ENCODE results near the gene TMEM198. TPM values are rescaled to one million over a fixed set of nuclear protein-coding genes. Genes with fewer than 3 reads are reported as not detected.
A peak's percentile ranks its signal among the peaks of the same experiment; 100 is the strongest.

The TMEM198 gene
- total RNA-seq, 2 experiments from 2014 or later: 0.86 to 1.1 TPM

DNA sequence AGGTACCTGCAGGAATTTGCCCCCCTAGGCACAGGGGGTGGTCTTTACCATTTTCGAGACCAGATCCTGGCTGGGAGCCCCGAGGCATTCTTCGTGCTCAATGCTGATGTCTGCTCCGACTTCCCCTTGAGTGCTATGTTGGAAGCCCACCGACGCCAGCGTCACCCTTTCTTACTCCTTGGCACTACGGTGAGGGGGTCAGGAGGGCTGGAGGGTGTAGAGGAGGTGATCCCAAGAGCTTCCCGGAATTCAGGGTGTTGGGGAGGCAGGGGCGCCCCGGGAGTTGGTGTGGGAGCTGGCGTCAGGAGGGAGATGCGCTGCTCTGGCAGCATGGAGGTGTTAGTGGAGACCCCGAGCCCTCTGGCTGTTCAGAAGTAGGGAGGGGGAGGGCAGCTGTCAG, 42.0 kb upstream of the TMEM198 start:
- Mint-ChIP-seq H3K36me3 (ENCODE audit: low read depth) (peaks cover 25% of the 10 kb centered on the region), H3K27ac (no peak overlapping the region), H3K4me3 (no peak overlapping the region), H3K4me1 (ENCODE audit: low read depth) (peaks cover 25% of the 10 kb centered on the region), H3K27me3 (ENCODE audit: low read depth) (peaks cover 13% of the 10 kb centered on the region), H3K9me3 (no peaks in the 10 kb centered on the region)
- CTCF ChIA-PET: interaction anchor here (6.0 to 11.7 kb wide), 2 partner anchors 8 to 26 kb away, joined by 27 to 211 read pairs; no protein-coding TSS in a partner anchor
- DNase-seq: no peak
- intact Hi-C loops (cut with micrococcal nuclease): no loop called here

DNA sequence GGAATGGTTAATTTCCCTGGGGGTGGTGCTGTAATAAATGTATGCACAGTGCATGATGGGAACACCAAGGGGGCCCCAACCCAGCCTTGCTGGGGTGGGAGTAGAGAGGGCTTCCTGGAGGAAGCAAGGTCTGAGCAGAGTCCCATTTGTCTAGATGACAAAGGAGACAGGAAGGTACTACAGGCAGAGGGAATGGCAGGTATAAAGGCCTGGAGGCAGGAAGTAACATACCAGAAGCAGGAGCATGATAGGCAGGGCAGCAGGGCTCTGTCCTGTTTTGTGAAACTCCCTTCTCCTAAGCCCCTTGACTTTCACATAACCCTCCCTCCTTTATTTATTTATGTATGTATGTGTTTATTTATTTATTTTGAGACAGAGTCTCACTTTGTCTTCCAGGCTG, 41.2 kb upstream of the TMEM198 start:
- intact Hi-C loops (cut with micrococcal nuclease): no loop called here
- CTCF ChIA-PET: interaction anchor here (1.3 to 11.7 kb wide), 2 partner anchors 18 to 26 kb away, joined by 3 to 211 read pairs; no protein-coding TSS in a partner anchor
- peaks cover 29% of the 10 kb centered on the region for H3K36me3 Mint-ChIP-seq (ENCODE audit: low read depth)
- H3K4me3 Mint-ChIP-seq: no peak overlapping the region
- DNase-seq: no peak
- H3K4me1 Mint-ChIP-seq (ENCODE audit: low read depth): peaks cover 20% of the 10 kb centered on the region
- peaks cover 7% of the 10 kb centered on the region for H3K27me3 Mint-ChIP-seq (ENCODE audit: low read depth)
- no peak overlapping the region for H3K27ac Mint-ChIP-seq
- H3K9me3 Mint-ChIP-seq: no peaks in the 10 kb centered on the region

DNA sequence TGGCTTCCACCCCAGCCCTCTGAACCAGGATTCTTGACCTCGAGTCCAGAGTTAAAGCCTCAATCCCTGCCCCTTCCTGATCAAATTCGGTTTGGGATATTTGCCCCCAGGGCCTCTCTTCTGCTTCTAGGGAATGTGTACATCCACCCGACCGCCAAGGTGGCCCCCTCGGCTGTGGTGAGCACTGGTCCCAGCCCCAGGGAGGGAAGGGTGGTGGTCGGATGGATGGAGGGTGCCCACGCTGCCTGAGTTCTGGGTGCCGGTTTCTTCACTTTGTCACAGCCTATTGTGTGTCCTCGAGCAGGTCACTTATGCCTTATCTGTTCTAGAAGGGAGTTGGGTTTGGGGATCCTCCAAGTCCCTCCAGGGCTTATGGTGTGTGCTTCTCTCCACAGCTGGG, 38.2 kb upstream of the TMEM198 start:
- H3K9me3 Mint-ChIP-seq: no peaks in the 10 kb centered on the region
- CTCF ChIA-PET: interaction anchor here (1.3 kb wide), 1 partner anchor 11 kb away, joined by 3 read pairs; no protein-coding TSS in a partner anchor
- H3K4me3 Mint-ChIP-seq: no peak overlapping the region
- no peak for DNase-seq
- H3K36me3 Mint-ChIP-seq (ENCODE audit: low read depth): peaks cover 28% of the 10 kb centered on the region
- H3K4me1 Mint-ChIP-seq (ENCODE audit: low read depth): peaks cover 12% of the 10 kb centered on the region
- no peak overlapping the region for H3K27ac Mint-ChIP-seq
- intact Hi-C loops (cut with micrococcal nuclease): no loop called here
- H3K27me3 Mint-ChIP-seq (ENCODE audit: low read depth): peaks cover 12% of the 10 kb centered on the region

DNA sequence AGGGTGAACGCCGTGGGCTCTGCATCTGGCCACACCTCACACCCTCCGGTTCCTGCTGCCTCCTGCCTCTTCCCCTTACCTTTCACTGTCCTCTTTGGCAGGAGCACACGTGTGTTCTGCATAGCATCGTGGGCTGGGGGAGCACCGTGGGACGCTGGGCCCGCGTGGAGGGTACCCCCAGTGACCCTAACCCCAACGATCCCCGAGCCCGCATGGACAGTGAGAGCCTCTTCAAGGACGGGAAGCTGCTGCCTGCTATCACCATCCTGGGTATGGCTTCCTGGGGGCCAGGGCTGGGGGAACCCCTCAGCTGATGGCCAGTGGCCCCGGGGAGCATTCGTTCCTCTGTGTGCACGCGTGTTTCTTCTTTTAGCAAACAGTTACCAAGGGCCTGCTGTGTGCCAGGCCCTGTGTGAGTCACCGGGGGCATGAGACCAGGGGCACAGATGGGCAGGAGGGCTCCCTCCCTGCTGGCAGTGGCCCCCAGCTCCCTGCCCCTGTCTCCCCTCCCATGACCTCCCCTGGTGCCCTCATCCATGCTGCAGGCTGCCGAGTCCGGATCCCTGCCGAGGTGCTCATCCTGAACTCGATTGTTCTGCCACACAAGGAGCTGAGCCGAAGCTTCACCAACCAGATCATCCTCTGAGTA, 37.6 kb upstream of the TMEM198 start:
- Mint-ChIP-seq H3K27me3 (ENCODE audit: low read depth) (peaks cover 17% of the 10 kb centered on the region), H3K4me3 (no peak overlapping the region), H3K4me1 (ENCODE audit: low read depth) (peaks cover 12% of the 10 kb centered on the region), H3K9me3 (no peaks in the 10 kb centered on the region), H3K36me3 (ENCODE audit: low read depth) (peaks cover 28% of the 10 kb centered on the region), H3K27ac (no peak overlapping the region)
- intact Hi-C loops (cut with micrococcal nuclease): no loop called here
- DNase-seq: no peak
- CTCF ChIA-PET: interaction anchor here (1.1 to 4.1 kb wide), 4 partner anchors 8 to 24 kb away, joined by 3 to 25 read pairs (median 4); partner anchors contain the start of gene GMPPA

DNA sequence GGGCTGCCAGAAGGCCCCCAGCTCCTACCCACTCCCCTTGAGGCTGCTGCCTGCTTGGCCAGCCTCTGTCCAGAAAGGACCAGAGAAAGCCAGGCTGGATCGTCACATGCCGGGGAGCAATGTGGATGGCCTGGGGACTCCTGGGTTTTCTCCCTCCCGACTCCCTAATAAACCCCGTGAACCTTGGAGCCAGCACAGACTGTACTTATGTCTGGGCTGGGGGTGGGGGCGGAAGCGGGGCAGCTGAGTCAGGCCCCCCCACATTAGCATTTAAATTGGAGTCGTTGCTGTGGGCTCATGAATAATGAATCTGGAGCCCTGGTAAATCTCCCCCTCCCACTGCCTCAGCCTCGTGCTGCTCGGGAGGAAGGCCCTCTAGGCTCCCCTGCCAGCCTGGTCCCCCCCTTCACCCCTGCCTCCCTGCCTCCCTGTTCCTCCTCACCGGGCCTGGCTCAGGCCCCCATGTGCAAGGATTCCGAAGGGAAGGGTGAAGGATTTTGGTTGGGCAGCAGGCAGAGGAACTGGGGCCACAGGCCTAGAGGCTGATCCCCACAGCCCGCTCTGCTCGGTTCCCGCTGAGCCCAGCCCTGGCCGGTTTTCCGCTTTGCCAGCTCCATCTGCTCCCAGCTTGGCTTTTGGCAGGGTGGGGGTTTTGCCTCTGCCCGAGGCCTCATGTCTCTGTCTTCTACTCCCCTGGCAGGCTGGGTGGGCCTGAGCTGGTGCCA, 36.9 kb upstream of the TMEM198 start:
- intact Hi-C loops (cut with micrococcal nuclease): no loop called here
- Mint-ChIP-seq H3K27ac (no peak overlapping the region), H3K9me3 (no peaks in the 10 kb centered on the region), H3K4me1 (ENCODE audit: low read depth) (peaks cover 12% of the 10 kb centered on the region), H3K27me3 (ENCODE audit: low read depth) (peaks cover 21% of the 10 kb centered on the region), H3K36me3 (ENCODE audit: low read depth) (peaks cover 28% of the 10 kb centered on the region), H3K4me3 (no peak overlapping the region)
- CTCF ChIA-PET: interaction anchor here (1.1 to 4.1 kb wide), 9 partner anchors 7 to 104 kb away, joined by 3 to 25 read pairs (median 4); partner anchors contain the start of gene GMPPA
- DNase-seq: no peak

DNA sequence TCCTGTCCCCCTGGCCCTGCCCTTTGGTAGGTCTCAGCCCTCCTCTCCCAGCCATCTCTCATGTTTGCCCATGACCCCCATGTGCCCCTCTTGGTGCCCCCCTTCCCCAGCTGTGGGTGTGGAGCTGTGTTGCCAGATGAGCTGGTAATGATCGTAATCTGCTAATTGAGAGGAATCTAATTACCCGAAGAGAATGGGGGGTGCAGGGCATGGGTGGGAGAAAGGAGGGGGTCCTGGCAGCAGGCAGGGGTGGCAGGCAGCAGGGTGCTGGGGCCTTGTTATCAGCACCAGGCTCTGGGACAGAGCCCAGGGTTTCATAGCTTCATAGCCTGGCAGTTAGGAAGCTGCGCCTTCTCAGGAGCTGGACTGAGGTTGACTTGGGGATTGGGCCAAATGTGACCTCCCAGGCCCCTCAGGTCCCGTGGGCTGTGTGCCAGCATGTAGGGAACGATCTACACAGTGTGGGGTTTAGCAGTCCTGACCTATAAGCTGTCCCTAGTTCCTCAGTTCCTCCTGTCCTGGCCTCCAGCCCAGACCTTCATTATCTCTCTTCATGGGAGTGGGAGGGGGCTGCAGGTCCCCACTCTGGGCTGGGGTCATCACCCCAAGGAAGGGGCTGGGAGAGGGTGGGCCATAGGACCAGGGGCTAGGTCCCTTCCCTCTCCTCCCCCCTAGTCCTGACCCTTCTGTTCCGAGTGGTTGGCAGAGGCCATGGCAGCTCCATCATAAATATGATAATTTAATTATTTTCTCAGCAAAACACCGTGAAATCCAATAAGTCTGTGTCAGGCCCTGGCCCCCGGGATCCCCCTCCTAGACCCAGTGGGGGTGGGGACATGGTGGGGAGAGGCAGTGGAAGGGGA, 36.0 kb upstream of the TMEM198 start:
- H3K9me3 Mint-ChIP-seq: no peaks in the 10 kb centered on the region
- CTCF ChIA-PET: interaction anchor here (0.9 to 4.1 kb wide), 11 partner anchors 8 to 105 kb away, joined by 3 to 25 read pairs (median 4); a partner anchor contains a TSS
- intact Hi-C loops (cut with micrococcal nuclease): no loop called here
- no peak for DNase-seq
- H3K4me1 Mint-ChIP-seq (ENCODE audit: low read depth): peaks cover 12% of the 10 kb centered on the region
- H3K27ac Mint-ChIP-seq: no peak overlapping the region
- no peak overlapping the region for H3K4me3 Mint-ChIP-seq
- H3K36me3 Mint-ChIP-seq (ENCODE audit: low read depth): peaks cover 28% of the 10 kb centered on the region
- H3K27me3 Mint-ChIP-seq (ENCODE audit: low read depth): peaks cover 26% of the 10 kb centered on the region

GRCh38 chr2:219508444-219508734, 35.4 kb upstream of the TMEM198 start:
- Mint-ChIP-seq H3K36me3 (ENCODE audit: low read depth) (peaks cover 28% of the 10 kb centered on the region), H3K4me3 (no peak overlapping the region), H3K4me1 (ENCODE audit: low read depth) (peaks cover 16% of the 10 kb centered on the region), H3K27me3 (ENCODE audit: low read depth) (peaks cover 31% of the 10 kb centered on the region), H3K9me3 (no peaks in the 10 kb centered on the region), H3K27ac (no peak overlapping the region)
- CTCF ChIA-PET: interaction anchor here (0.9 to 4.1 kb wide), 8 partner anchors 9 to 33 kb away, joined by 3 to 25 read pairs (median 4); a partner anchor contains a TSS
- intact Hi-C loops (cut with micrococcal nuclease): no loop called here
- DNase-seq: no peak

DNA sequence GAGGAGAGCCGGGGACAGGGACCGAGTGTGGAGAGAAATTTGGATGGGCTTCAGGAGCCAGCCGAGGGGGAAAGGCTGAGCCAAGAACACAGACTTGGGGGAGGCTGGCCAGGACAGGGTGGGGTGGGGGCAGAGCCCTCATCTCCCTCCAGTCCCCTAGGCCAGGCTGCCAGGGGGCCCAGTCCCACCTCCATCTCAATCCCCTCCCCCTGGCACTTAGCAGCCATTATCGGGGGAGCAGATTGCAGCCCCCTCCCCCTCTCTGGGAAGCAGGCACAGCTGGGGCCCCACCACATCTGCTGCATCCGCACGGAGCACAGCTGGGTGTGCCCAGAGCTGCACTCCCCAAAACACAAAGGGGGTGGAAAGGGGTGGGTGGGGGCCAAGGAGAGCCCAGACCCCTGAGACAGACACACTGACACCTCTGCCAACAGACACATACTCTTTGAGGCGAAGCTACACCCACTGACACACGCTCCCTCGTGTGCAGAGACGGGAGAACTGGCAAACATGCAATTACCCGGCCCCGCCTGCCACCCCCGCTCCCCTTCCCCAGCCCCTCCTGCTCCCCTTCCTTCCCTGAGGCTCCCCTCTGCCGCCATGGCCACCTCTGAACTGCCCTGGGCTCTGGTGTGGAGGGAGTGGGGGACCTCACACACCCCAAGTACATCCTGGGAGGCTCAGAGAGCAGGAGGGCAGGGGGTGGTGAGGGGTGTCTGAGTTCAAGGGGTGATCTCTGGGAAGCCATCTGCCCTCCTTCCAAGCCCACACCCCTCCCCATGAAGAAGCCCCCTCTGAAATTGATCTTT, 34.7 kb upstream of the TMEM198 start:
- Mint-ChIP-seq H3K27ac (no peak overlapping the region), H3K4me3 (peak overlapping the region; percentile 26), H3K36me3 (ENCODE audit: low read depth) (peaks cover 25% of the 10 kb centered on the region), H3K27me3 (ENCODE audit: low read depth) (peaks cover 38% of the 10 kb centered on the region), H3K4me1 (ENCODE audit: low read depth) (peaks cover 24% of the 10 kb centered on the region), H3K9me3 (no peaks in the 10 kb centered on the region)
- DNase-seq: no peak
- intact Hi-C loops (cut with micrococcal nuclease): loop anchor here (1.0 kb wide), 3 partner anchors 11 to 32 kb away; partner anchors contain the start of gene GMPPA
- CTCF ChIA-PET: interaction anchor here (0.7 to 4.1 kb wide), 12 partner anchors 9 to 90 kb away, joined by 3 to 27 read pairs (median 6); partner anchors contain the start of gene GMPPA

DNA sequence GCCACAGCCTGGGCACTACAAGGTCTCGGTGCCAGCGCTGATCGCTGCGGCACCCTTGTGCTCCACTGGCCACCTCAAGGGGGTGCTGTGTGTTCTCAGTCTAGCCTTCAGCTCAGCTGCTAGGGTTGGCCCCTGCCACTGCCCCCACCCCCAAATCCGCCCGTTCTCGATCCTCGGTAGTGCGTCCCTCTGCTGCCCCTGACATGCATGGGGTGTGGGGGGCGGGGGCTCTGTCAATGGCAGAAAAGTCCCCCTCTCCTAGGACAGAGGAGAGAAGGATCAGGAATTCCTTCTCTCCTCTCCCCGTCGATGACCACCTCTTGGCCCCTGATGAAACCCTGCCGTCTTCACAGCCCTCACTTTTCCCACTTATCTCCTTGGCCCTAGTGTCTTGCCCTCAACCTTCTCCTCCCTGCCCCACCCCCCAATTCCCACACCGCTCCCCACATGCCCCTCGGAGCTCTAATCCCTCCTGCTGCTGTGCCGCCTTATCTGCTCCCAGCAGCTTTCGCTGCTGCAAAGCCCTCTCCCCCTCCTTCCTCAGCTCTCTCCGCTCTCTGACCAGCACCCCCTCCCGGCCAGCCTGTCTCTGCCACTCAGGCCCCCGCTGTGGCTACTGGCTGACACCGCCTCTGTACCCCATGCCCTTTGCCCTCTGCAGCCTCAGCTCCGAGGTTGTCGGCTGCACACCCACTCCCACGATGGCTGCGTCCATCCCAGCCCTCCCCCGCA, 33.9 kb upstream of the TMEM198 start:
- Mint-ChIP-seq H3K4me3 (peak overlapping the region; percentile 26), H3K36me3 (ENCODE audit: low read depth) (peaks cover 18% of the 10 kb centered on the region), H3K27ac (no peak overlapping the region), H3K27me3 (ENCODE audit: low read depth) (peaks cover 41% of the 10 kb centered on the region), H3K4me1 (ENCODE audit: low read depth) (peaks cover 25% of the 10 kb centered on the region), H3K9me3 (no peaks in the 10 kb centered on the region)
- CTCF ChIA-PET: interaction anchor here (0.7 to 4.1 kb wide), 12 partner anchors 9 to 90 kb away, joined by 3 to 27 read pairs (median 4); partner anchors contain the start of gene GMPPA
- DNase-seq: peak; percentile 68
- intact Hi-C loops (cut with micrococcal nuclease): loop anchor here (1.0 kb wide), 3 partner anchors 12 to 31 kb away; partner anchors contain the start of gene GMPPA

GRCh38 chr2:219510512-219511135, 33.2 kb upstream of the TMEM198 start:
- peaks cover 13% of the 10 kb centered on the region for H3K36me3 Mint-ChIP-seq (ENCODE audit: low read depth)

More at GRCh38 chr2:219510512-219511135, 33.2 kb upstream of the TMEM198 start:
- Mint-ChIP-seq H3K27ac (no peak overlapping the region), H3K9me3 (no peaks in the 10 kb centered on the region), H3K4me3 (no peak overlapping the region), H3K27me3 (ENCODE audit: low read depth) (peaks cover 47% of the 10 kb centered on the region), H3K4me1 (ENCODE audit: low read depth) (peaks cover 25% of the 10 kb centered on the region)
- intact Hi-C loops (cut with micrococcal nuclease): no loop called here
- no peak for DNase-seq
- CTCF ChIA-PET: interaction anchor here (1.0 to 4.1 kb wide), 12 partner anchors 8 to 35 kb away, joined by 3 to 29 read pairs (median 6); partner anchors contain the start of gene GMPPA

All from activated naive CD4-positive, alpha-beta T cell treated with anti-CD3 and anti-CD28 coated beads for 36 hours (primary cell).